Rectal smooth muscle tissue (tissue), 1 donor: Measurements from ENCODE around the gene DPP8.
"Not testable (repeated sequence)": the region's sequence is repeated elsewhere in the genome, so short reads cannot be mapped to it uniquely, and the experiment has no call there.

Source experiments
- H3K27ac ChIP-seq: one replicate; pipeline ENCODE4 v1.7.0; 2013; ENCODE audit warnings: low read depth, low read length, inconsistent platforms
- H3K27me3 ChIP-seq: one replicate; pipeline ENCODE4 v1.7.0; 2013; ENCODE audit warnings: low read length; ENCODE audit not compliant: control insufficient read depth, insufficient read depth
- H3K36me3 ChIP-seq: one replicate; pipeline ENCODE4 v1.7.0; 2013; ENCODE audit warnings: low read length; ENCODE audit not compliant: control insufficient read depth, insufficient read depth
- H3K4me1 ChIP-seq: one replicate; pipeline ENCODE4 v1.7.0; 2013; ENCODE audit warnings: low read length; ENCODE audit not compliant: control insufficient read depth, insufficient read depth
- H3K4me3 ChIP-seq: one replicate; pipeline ENCODE4 v1.7.0; 2013; ENCODE audit warnings: low read length
- H3K9ac ChIP-seq: one replicate; pipeline ENCODE4 v1.7.0; 2013; ENCODE audit warnings: low read length

DPP8 gene

GRCh38 chr15:65517866-65518207 lies 348 bp upstream of the DPP8 start:
- H3K27ac ChIP-seq, result no peak overlapping the region
- H3K9ac ChIP-seq, result no peak overlapping the region
- H3K27me3 ChIP-seq, result no peaks in the 10 kb centered on the region
- peaks cover 6% of the 10 kb centered on the region for H3K36me3 ChIP-seq
- peaks cover 10% of the 10 kb centered on the region for H3K4me1 ChIP-seq
- peak overlapping the region; percentile 99 for H3K4me3 ChIP-seq

GRCh38 chr15:65512807-65513416 lies 4.6 kb downstream of the DPP8 start:
- Histone ChIP-seq H3K27me3 (no peaks in the 10 kb centered on the region), H3K9ac (no peak overlapping the region), H3K36me3 (peaks cover 18% of the 10 kb centered on the region), H3K4me1 (peaks cover 10% of the 10 kb centered on the region), H3K4me3 (no peak overlapping the region), H3K27ac (no peak overlapping the region)

- Histone ChIP-seq H3K27ac (no peak overlapping the region), H3K4me3 (no peak overlapping the region), H3K9ac (no peak overlapping the region), H3K36me3 (peaks cover 20% of the 10 kb centered on the region), H3K27me3 (no peaks in the 10 kb centered on the region), H3K4me1 (peaks cover 10% of the 10 kb centered on the region)
Observed at GRCh38 chr15:65512189-65512588, 5.3 kb downstream of the DPP8 start.

DNA sequence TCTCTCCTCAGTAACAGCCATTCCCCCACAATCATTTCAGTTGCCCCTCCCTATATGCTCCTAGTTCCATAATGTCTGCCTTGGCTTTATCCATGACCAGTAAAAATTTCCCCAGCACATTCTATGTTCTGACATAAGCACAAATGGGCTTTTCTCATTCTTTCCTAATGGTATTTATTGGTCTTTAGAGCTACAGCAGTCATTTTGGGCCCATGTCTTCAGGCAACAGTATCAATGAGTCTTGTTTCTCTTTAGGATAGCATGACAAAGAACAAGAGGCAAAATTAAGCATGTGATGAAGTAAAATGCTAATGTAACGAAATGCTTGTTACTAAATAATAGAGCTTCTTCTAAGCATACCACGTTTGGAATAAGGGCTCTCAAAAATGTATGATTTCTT lies 8.2 kb downstream of the DPP8 start:
- no peak overlapping the region for H3K27ac ChIP-seq
- no peak overlapping the region for H3K4me3 ChIP-seq
- no peaks in the 10 kb centered on the region for H3K27me3 ChIP-seq
- H3K36me3 ChIP-seq, result peaks cover 16% of the 10 kb centered on the region
- no peaks in the 10 kb centered on the region for H3K4me1 ChIP-seq
- H3K9ac ChIP-seq, result no peak overlapping the region

- peaks cover 6% of the 10 kb centered on the region for H3K36me3 ChIP-seq
- H3K27ac ChIP-seq, result no peak overlapping the region
- no peaks in the 10 kb centered on the region for H3K27me3 ChIP-seq
- H3K4me3 ChIP-seq, result no peak overlapping the region
- no peaks in the 10 kb centered on the region for H3K4me1 ChIP-seq
- no peak overlapping the region for H3K9ac ChIP-seq
Observed at GRCh38 chr15:65494076-65494475, 23.4 kb downstream of the DPP8 start.

DNA sequence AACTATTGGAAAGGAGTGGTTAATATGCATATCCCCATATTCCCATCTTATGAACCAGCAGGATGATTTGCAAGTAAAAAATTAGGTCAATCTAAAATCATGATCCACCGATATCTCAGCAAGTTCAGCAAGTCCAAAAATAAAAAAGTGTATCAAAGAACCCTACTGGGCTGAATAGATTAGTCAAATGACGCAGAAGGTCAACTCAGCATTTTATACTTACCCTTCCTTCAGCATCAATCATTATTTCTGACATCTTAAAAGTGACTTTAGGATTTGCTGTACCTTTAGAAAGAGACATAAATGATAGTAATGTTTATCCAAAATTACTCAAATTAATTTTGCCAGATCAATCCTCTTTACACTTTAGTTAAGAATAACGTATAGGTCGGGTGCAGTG lies 32.6 kb downstream of the DPP8 start:
- H3K27ac ChIP-seq, result no peak overlapping the region
- no peaks in the 10 kb centered on the region for H3K4me1 ChIP-seq
- H3K4me3 ChIP-seq, result no peak overlapping the region
- H3K36me3 ChIP-seq, result peaks cover 12% of the 10 kb centered on the region
- H3K27me3 ChIP-seq, result no peaks in the 10 kb centered on the region
- no peak overlapping the region for H3K9ac ChIP-seq

GRCh38 chr15:65476903-65477302 lies 40.6 kb downstream of the DPP8 start:
- no peaks in the 10 kb centered on the region for H3K4me1 ChIP-seq
- H3K4me3 ChIP-seq, result no peak overlapping the region
- H3K36me3 ChIP-seq, result peaks cover 22% of the 10 kb centered on the region
- H3K27ac ChIP-seq, result no peak overlapping the region
- no peak overlapping the region for H3K9ac ChIP-seq
- no peaks in the 10 kb centered on the region for H3K27me3 ChIP-seq

DNA sequence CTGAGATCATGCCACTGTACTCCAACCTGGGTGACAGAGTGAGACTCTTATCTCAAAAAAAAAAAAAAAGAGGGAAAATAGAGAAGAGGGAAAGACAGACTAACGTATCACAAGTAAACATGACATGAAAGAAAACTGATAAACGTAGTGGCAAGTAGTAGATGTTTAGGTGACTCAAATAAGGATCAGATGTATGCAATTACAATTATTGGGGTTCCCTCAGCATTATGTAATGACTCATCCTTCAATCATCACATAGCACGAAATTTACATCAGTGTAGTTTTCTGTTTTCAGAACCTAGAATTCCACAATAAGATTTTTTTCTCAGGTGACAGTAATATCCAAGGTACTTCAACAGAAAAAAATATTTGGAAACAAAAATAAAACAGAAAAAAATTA lies 46.6 kb downstream of the DPP8 start:
- no peaks in the 10 kb centered on the region for H3K27me3 ChIP-seq
- no peaks in the 10 kb centered on the region for H3K4me1 ChIP-seq
- no peak overlapping the region for H3K27ac ChIP-seq
- H3K36me3 ChIP-seq, result peaks cover 19% of the 10 kb centered on the region
- H3K9ac ChIP-seq, result no peak overlapping the region
- H3K4me3 ChIP-seq, result no peak overlapping the region

DNA sequence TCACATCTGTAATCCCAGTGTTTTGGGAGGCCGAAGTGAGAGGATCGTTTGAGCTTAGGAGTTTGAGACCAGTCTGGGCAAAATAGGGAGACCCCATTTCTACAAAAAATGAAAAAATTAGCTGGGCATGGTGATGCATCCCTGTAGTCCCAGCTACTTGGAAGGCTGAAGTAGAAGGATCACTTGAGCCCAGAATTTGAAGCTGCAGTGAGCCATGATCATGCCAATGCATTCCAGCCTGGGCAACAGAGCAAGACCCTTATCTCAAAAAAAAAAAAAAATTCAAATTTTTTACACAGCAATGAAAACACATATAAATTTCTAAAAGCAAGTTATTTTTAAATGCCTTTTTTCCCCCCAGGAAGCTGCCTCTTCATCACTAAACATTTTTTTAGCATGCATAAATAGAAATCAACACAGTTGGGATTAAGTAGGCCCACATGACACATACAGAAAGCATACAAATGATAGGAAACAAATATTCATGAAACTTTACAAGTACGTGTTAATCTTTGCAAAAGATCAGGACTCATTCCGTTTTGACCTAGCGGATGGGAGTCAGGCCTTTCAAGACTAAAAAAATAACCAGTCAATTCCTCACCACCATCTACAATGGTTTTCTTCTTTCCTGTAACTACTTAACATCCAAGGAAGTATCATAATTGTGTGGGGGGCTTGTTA lies 49.1 kb downstream of the DPP8 start:
- Histone ChIP-seq H3K36me3 (peaks cover 19% of the 10 kb centered on the region), H3K27me3 (no peaks in the 10 kb centered on the region), H3K4me3 (no peak overlapping the region), H3K9ac (no peak overlapping the region), H3K27ac (no peak overlapping the region), H3K4me1 (no peaks in the 10 kb centered on the region)

DNA sequence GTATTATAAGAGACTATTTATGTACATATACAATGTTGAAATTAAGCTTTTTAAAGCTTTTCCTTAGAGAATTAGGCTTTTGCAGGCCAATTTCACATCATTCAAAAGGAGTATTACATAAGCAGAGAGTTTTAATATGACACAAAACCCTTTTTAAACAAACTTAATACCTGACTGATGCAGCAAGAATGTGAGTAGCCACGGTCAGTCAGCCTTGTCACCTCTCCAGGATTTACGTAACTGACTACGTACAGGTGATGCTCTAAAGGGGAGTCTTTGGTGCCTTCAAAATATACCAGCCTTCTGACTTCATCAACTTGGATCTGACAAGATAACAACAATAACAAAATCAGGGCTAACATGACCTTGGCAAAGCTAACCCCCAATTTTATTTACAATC lies 50.6 kb downstream of the DPP8 start:
- H3K4me1 ChIP-seq, result no peaks in the 10 kb centered on the region
- H3K9ac ChIP-seq, result no peak overlapping the region
- peaks cover 17% of the 10 kb centered on the region for H3K36me3 ChIP-seq
- no peak overlapping the region for H3K4me3 ChIP-seq
- no peak overlapping the region for H3K27ac ChIP-seq
- H3K27me3 ChIP-seq, result no peaks in the 10 kb centered on the region

- not testable (repeated sequence) for H3K27ac ChIP-seq, H3K9ac ChIP-seq, H3K4me1 ChIP-seq, H3K4me3 ChIP-seq, H3K27me3 ChIP-seq
- H3K36me3 ChIP-seq, result peaks cover 21% of the 10 kb centered on the region
Observed at GRCh38 chr15:65463096-65463495, 54.4 kb downstream of the DPP8 start.

- H3K36me3 ChIP-seq, result peaks cover 19% of the 10 kb centered on the region
- no peak overlapping the region for H3K9ac ChIP-seq
- H3K4me3 ChIP-seq, result no peak overlapping the region
- H3K27me3 ChIP-seq, result no peaks in the 10 kb centered on the region
- H3K27ac ChIP-seq, result no peak overlapping the region
- H3K4me1 ChIP-seq, result no peaks in the 10 kb centered on the region
Observed at GRCh38 chr15:65460741-65461347, 56.6 kb downstream of the DPP8 start.

- H3K9ac ChIP-seq, H3K27me3 ChIP-seq, H3K4me3 ChIP-seq, H3K4me1 ChIP-seq, H3K27ac ChIP-seq: not testable (repeated sequence)
- peaks cover 19% of the 10 kb centered on the region for H3K36me3 ChIP-seq
Observed at GRCh38 chr15:65455256-65455655, 62.2 kb downstream of the DPP8 start.
